IMR-90 (cell line): ENCODE measurements around the gene CLEC4A.

Experiments used
- CEBPB ChIP-seq: IDR thresholded peaks from 2 replicates; pipeline ENCODE4 v1.6.1; 2012; ENCODE audit warnings: low read depth, low read length, improper control_type of control experiment
- CTCF ChIP-seq: conservative IDR thresholded peaks from 2 replicates; pipeline ENCODE4 v1.5.1; 2012; ENCODE audit warnings: mild to moderate bottlenecking, low read depth, low read length, improper control_type of control experiment
- MAFK ChIP-seq: IDR thresholded peaks from 2 replicates; pipeline ENCODE4 v1.6.1; 2012; ENCODE audit warnings: low read depth, low read length, improper control_type of control experiment
- MAZ ChIP-seq: IDR thresholded peaks from 2 replicates; pipeline ENCODE4 v1.6.1; 2012; ENCODE audit warnings: low read depth, mild to moderate bottlenecking, low read length, improper control_type of control experiment, moderate library complexity, borderline replicate concordance
- MXI1 ChIP-seq: IDR thresholded peaks from 2 replicates; pipeline ENCODE4 v1.6.1; 2012; ENCODE audit warnings: low read depth, mild to moderate bottlenecking, low read length, moderate library complexity, borderline replicate concordance
- POLR2A ChIP-seq: IDR thresholded peaks from 2 replicates; pipeline ENCODE4 v1.6.1; 2012; ENCODE audit warnings: mild to moderate bottlenecking, low read depth, low read length
- RAD21 ChIP-seq: IDR thresholded peaks from 2 replicates; pipeline ENCODE4 v1.6.1; 2012; ENCODE audit warnings: low read length, improper control_type of control experiment
- RCOR1 ChIP-seq: IDR thresholded peaks from 2 replicates; pipeline ENCODE4 v1.6.1; 2012; ENCODE audit warnings: mild to moderate bottlenecking, low read length, improper control_type of control experiment; ENCODE audit not compliant: insufficient replicate concordance
- RFX5 ChIP-seq: IDR thresholded peaks from 2 replicates; pipeline ENCODE4 v1.8.0; 2012; ENCODE audit warnings: low read depth, mild to moderate bottlenecking, low read length, moderate library complexity
- USF2 ChIP-seq: fragments of 150-350 bp; IDR thresholded peaks from 2 replicates; pipeline ENCODE4 v1.6.1; 2017; ENCODE audit warnings: mild to moderate bottlenecking, antibody characterized with exemption, low read length, low read depth

GRCh38 chr12:8127138-8127537, 3.7 kb downstream of the CLEC4A start:
- TF ChIP-seq CTCF (no peak), POLR2A (no peak), USF2 (no peak), MXI1 (no peak), MAZ (no peak), RAD21 (no peak), RFX5 (no peak), CEBPB (no peak), MAFK (no peak), RCOR1 (no peak)
